IMR-90 (cell line): ENCODE results near the gene KRT73. TPM values are rescaled to one million over a fixed set of nuclear protein-coding genes. Genes with fewer than 3 reads are reported as not detected.

ENCODE experiments used
- ATAC-seq: fragments of 200-7000 bp; cut with Tn5 transposase; 2 replicates; pipeline ENCODE4 v1.9.1; 2020; ENCODE audit warnings: low read depth, mild to moderate bottlenecking, moderate library complexity
- BruUV-seq: library from RNA; stranded (reverse); fragments of 400-500 nt; replicated peaks from 2 replicates; lab custom pipeline; 2021; lab: Mats Ljungman, UMichigan
- CTCF ChIA-PET: fragments of 300-600 bp; formaldehyde crosslinking; extraction: SDS; loops from one replicate; lab custom pipeline; 2021; ENCODE audit warnings: antibody characterized with exemption; lab: Yijun Ruan, JAX
- POLR2A ChIA-PET: fragments of 300-600 bp; sonication (Branson Sonifier 250); formaldehyde crosslinking; loops from one replicate; lab custom pipeline; 2022; ENCODE audit warnings: antibody characterized with exemption; ENCODE audit not compliant: unreplicated experiment; lab: Charles Lee
- DNase-seq: peaks from one replicate; pipeline ENCODE4 v3.0.0; 2013
- H2AFZ ChIP-seq: replicated peaks from 2 replicates; pipeline ENCODE3; 2013; ENCODE audit warnings: low read length, mild to moderate bottlenecking; ENCODE audit not compliant: poor library complexity
- H2AK5ac ChIP-seq: 2 replicates; pipeline ENCODE4 v1.6.1; 2013; ENCODE audit warnings: low read depth, low read length, inconsistent platforms
- H2AK9ac ChIP-seq: replicated peaks from 2 replicates; pipeline ENCODE3; 2013; ENCODE audit warnings: mild to moderate bottlenecking, low read depth, low read length, moderate library complexity; ENCODE audit not compliant: poor library complexity
- H2BK120ac ChIP-seq: 2 replicates; pipeline ENCODE4 v1.6.1; 2013; ENCODE audit warnings: low read depth, low read length, inconsistent platforms
- H2BK15ac ChIP-seq: 3 replicates; pipeline ENCODE4 v1.6.1; 2013; ENCODE audit warnings: low read depth, low read length, inconsistent platforms
- H2BK20ac ChIP-seq: 2 replicates; pipeline ENCODE4 v1.6.1; 2013; ENCODE audit warnings: low read depth, mild to moderate bottlenecking, inconsistent platforms, low read length, moderate library complexity
- H2BK5ac ChIP-seq: 2 replicates; pipeline ENCODE4 v1.6.1; 2013; ENCODE audit warnings: mild to moderate bottlenecking, low read depth, low read length, inconsistent platforms; ENCODE audit not compliant: poor library complexity, severe bottlenecking
- H3K14ac ChIP-seq: replicated peaks from 2 replicates; pipeline ENCODE4 v1.6.1; 2013; ENCODE audit warnings: low read depth, low read length, inconsistent platforms
- H3K18ac ChIP-seq: 2 replicates; pipeline ENCODE4 v1.6.1; 2013; ENCODE audit warnings: low read depth, low read length, control low read depth
- H3K23ac ChIP-seq: 2 replicates; pipeline ENCODE4 v1.6.1; 2013; ENCODE audit warnings: low read depth, low read length, inconsistent platforms
- H3K27ac ChIP-seq: 2 replicates; pipeline ENCODE4 v1.5.1; 2013; ENCODE audit warnings: mild to moderate bottlenecking, control low read depth, low read length; ENCODE audit not compliant: insufficient read depth
- H3K27me3 ChIP-seq: 2 replicates; pipeline ENCODE4 v1.6.1; 2013; ENCODE audit warnings: low read length; ENCODE audit not compliant: control insufficient read depth, insufficient read depth
- H3K36me3 ChIP-seq: 2 replicates; pipeline ENCODE4 v1.6.1; 2013; ENCODE audit warnings: low read length, mixed read lengths; ENCODE audit not compliant: control insufficient read depth, insufficient read depth
- H3K4ac ChIP-seq: 2 replicates; pipeline ENCODE4 v1.6.1; 2013; ENCODE audit warnings: low read depth, low read length, inconsistent platforms
- H3K4me1 ChIP-seq: 2 replicates; pipeline ENCODE4 v1.6.1; 2013; ENCODE audit warnings: low read length, mixed read lengths; ENCODE audit not compliant: control insufficient read depth, insufficient read depth
- H3K4me2 ChIP-seq: 2 replicates; pipeline ENCODE4 v1.6.1; 2013; ENCODE audit warnings: low read depth, mild to moderate bottlenecking, control low read depth, low read length, moderate library complexity
- H3K4me3 ChIP-seq: 2 replicates; pipeline ENCODE4 v1.5.1; 2013; ENCODE audit warnings: low read depth, mild to moderate bottlenecking, control low read depth, low read length, moderate library complexity; ENCODE audit not compliant: insufficient read depth
- H3K56ac ChIP-seq: 2 replicates; pipeline ENCODE4 v1.6.1; 2013; ENCODE audit warnings: low read length, inconsistent platforms; ENCODE audit not compliant: insufficient read depth; ENCODE audit errors: extremely low read depth
- H3K79me1 ChIP-seq, 2 experiments: 2 replicates each; pipeline ENCODE4 v1.6.1; 2013; ENCODE audit warnings: low read length in 2 of 2, inconsistent platforms in 1 of 2, low read depth in 1 of 2
- H3K9ac ChIP-seq: 2 replicates; pipeline ENCODE4 v1.6.1; 2013; ENCODE audit warnings: low read depth, low read length, control low read depth
- H3K9me1 ChIP-seq: 2 replicates; pipeline ENCODE4 v1.6.1; 2013; ENCODE audit warnings: low read length, inconsistent platforms; ENCODE audit not compliant: insufficient read depth
- H3K9me3 ChIP-seq: 2 replicates; pipeline ENCODE4 v1.6.1; 2013; ENCODE audit warnings: low read length; ENCODE audit not compliant: control insufficient read depth, insufficient read depth
- H4K20me1 ChIP-seq: 2 replicates; pipeline ENCODE4 v1.6.1; 2013; ENCODE audit warnings: low read length, inconsistent platforms; ENCODE audit not compliant: insufficient read depth
- H4K5ac ChIP-seq: 2 replicates; pipeline ENCODE4 v1.6.1; 2013; ENCODE audit warnings: mild to moderate bottlenecking, low read depth, low read length, control low read depth
- H4K8ac ChIP-seq, 2 experiments: 2 replicates each; pipeline ENCODE4 v1.6.1; 2013; ENCODE audit warnings: low read depth in 2 of 2, low read length in 2 of 2, control low read depth in 1 of 2, inconsistent platforms in 1 of 2
- H4K91ac ChIP-seq: 2 replicates; pipeline ENCODE4 v1.6.1; 2013; ENCODE audit warnings: low read depth, low read length, inconsistent platforms; ENCODE audit not compliant: insufficient read depth
- BHLHE40 ChIP-seq: fragments of 150-350 bp; IDR thresholded peaks from 2 replicates; pipeline ENCODE4 v1.6.1; 2016; ENCODE audit warnings: mild to moderate bottlenecking, low read depth, low read length
- CEBPB ChIP-seq: IDR thresholded peaks from 2 replicates; pipeline ENCODE4 v1.6.1; 2012; ENCODE audit warnings: low read depth, low read length, improper control_type of control experiment
- CHD1 ChIP-seq: IDR thresholded peaks from 2 replicates; pipeline ENCODE4 v1.6.1; 2012; ENCODE audit warnings: low read depth, low read length, improper control_type of control experiment
- ELK1 ChIP-seq: fragments of 150-350 bp; IDR thresholded peaks from 2 replicates; pipeline ENCODE4 v1.6.1; 2016; ENCODE audit warnings: low read depth, mild to moderate bottlenecking, low read length, moderate library complexity, borderline replicate concordance
- MAFK ChIP-seq: IDR thresholded peaks from 2 replicates; pipeline ENCODE4 v1.6.1; 2012; ENCODE audit warnings: low read depth, low read length, improper control_type of control experiment
- MAZ ChIP-seq: IDR thresholded peaks from 2 replicates; pipeline ENCODE4 v1.6.1; 2012; ENCODE audit warnings: low read depth, mild to moderate bottlenecking, low read length, improper control_type of control experiment, moderate library complexity, borderline replicate concordance
- MXI1 ChIP-seq: IDR thresholded peaks from 2 replicates; pipeline ENCODE4 v1.6.1; 2012; ENCODE audit warnings: low read depth, mild to moderate bottlenecking, low read length, moderate library complexity, borderline replicate concordance
- NFE2L2 ChIP-seq: fragments of 150-350 bp; IDR thresholded peaks from 2 replicates; pipeline ENCODE4 v1.6.1; 2016; ENCODE audit warnings: low read depth, mild to moderate bottlenecking, low read length
- POLR2A ChIP-seq: IDR thresholded peaks from 2 replicates; pipeline ENCODE4 v1.6.1; 2012; ENCODE audit warnings: mild to moderate bottlenecking, low read depth, low read length
- RAD21 ChIP-seq: IDR thresholded peaks from 2 replicates; pipeline ENCODE4 v1.6.1; 2012; ENCODE audit warnings: low read length, improper control_type of control experiment
- RCOR1 ChIP-seq: IDR thresholded peaks from 2 replicates; pipeline ENCODE4 v1.6.1; 2012; ENCODE audit warnings: mild to moderate bottlenecking, low read length, improper control_type of control experiment; ENCODE audit not compliant: insufficient replicate concordance
- RFX5 ChIP-seq: IDR thresholded peaks from 2 replicates; pipeline ENCODE4 v1.8.0; 2012; ENCODE audit warnings: low read depth, mild to moderate bottlenecking, low read length, moderate library complexity
- SMC3 ChIP-seq: fragments of 150-350 bp; IDR thresholded peaks from 2 replicates; pipeline ENCODE4 v1.6.1; 2016; ENCODE audit warnings: low read depth, mild to moderate bottlenecking, antibody characterized with exemption, low read length, moderate library complexity
- USF2 ChIP-seq: fragments of 150-350 bp; IDR thresholded peaks from 2 replicates; pipeline ENCODE4 v1.6.1; 2017; ENCODE audit warnings: mild to moderate bottlenecking, antibody characterized with exemption, low read length, low read depth
- WGBS, 2 experiments: methylation state at CpG; one replicate each; pipeline versions ENCODE4 v1.1.5 to v1.1.7; 2013; ENCODE audit warnings: missing lambda C conversion rate in 2 of 2; ENCODE audit not compliant: insufficient read length in 1 of 2; ENCODE audit errors: extremely low coverage in 2 of 2; 5-methylcytosine and 5-hydroxymethylcytosine counted together
- dilution Hi-C: fragments of 300-500 bp; cut with HindIII; formaldehyde crosslinking; loops from one replicate; pipeline ENCODE4 v1.14.3; 2018; ENCODE audit warnings: low sequenced_read_pairs; ENCODE audit not compliant: unreplicated experiment
- in situ Hi-C: fragments of 300-500 bp; cut with MboI; formaldehyde crosslinking; loops from 3 replicates; pipeline ENCODE4 v1.14.3; 2019; ENCODE audit warnings: low sequenced_read_pairs, inconsistent platforms, mixed read lengths
- intact Hi-C: fragments of 100-400 bp; cut with micrococcal nuclease; formaldehyde crosslinking; loops from 2 replicates; pipeline ENCODE4 v1.10.0; 2022
- polyA plus RNA-seq, 3 experiments: library from polyadenylated mRNA; depleted of rRNA; stranded (reverse); fragments of >200 nt; gene quantifications; 2 replicates each; pipeline ENCODE4 v1.2.3, GENCODE V29; 2012; ENCODE audit warnings: low replicate concordance in 1 of 3
- total RNA-seq: library from RNA; depleted of rRNA; stranded (reverse); fragments of >200 nt; gene quantifications from 2 replicates; pipeline ENCODE4 v1.2.3, GENCODE V29; 2012

KRT73 gene
- total and polyA plus RNA-seq, 2 of the 4 experiments (the other 2 are of a cell fraction), result not detected

- Histone ChIP-seq H4K5ac (no peak overlapping the region), H2BK5ac (no peak overlapping the region), H4K20me1 (no peaks in the 10 kb centered on the region), H2AK5ac (no peak overlapping the region), H4K8ac (no peak overlapping the region), H3K9me1 (no peaks in the 10 kb centered on the region), H3K23ac (no peak overlapping the region), H2BK15ac (no peak overlapping the region), H2AFZ (no peak overlapping the region), H2BK20ac (no peak overlapping the region), H3K79me1 (no peaks in the 10 kb centered on the region), H3K18ac (no peak overlapping the region), H2BK120ac (no peak overlapping the region), H3K56ac (no peak overlapping the region), H3K4me3 (no peak overlapping the region), H3K14ac (no peak overlapping the region), H2AK9ac (no peak overlapping the region), H3K27me3 (peaks cover 22% of the 10 kb centered on the region), H3K27ac (no peak overlapping the region), H3K4me1 (no peaks in the 10 kb centered on the region), H3K4ac (no peak overlapping the region), H3K36me3 (no peaks in the 10 kb centered on the region), H3K9me3 (no peaks in the 10 kb centered on the region), H3K9ac (no peak overlapping the region), H3K4me2 (no peak overlapping the region), H4K91ac (no peak overlapping the region)
- dilution Hi-C loops (no loop called here), in situ Hi-C loops (no loop called here), intact Hi-C loops (no loop called here)
- DNase-seq (no peak), ATAC-seq (no peak)
- no CpG with 5 or more reads among the region's 3 CpGs for WGBS, 2 experiments
- BruUV-seq, result no TSS peak
- ChIA-PET POLR2A (no interaction called here), CTCF (no interaction called here)
- TF ChIP-seq NFE2L2 (no peak), RCOR1 (no peak), ELK1 (no peak), USF2 (no peak), CEBPB (no peak), SMC3 (no peak), RAD21 (no peak), MXI1 (no peak), CHD1 (no peak), MAFK (no peak), POLR2A (no peak), BHLHE40 (no peak), MAZ (no peak), RFX5 (no peak)
Observed at GRCh38 chr12:52660934-52661499, 42.7 kb upstream of the KRT73 start.
